NCI-H82 (cell line): ENCODE measurements around the gene PFAS.
A peak's percentile ranks its signal among the peaks of the same experiment; 100 is the strongest.

Experiments
- DNase-seq: peaks from one replicate; lab custom pipeline; 2025; lab: John Stamatoyannopoulos, UW

The PFAS gene

DNA sequence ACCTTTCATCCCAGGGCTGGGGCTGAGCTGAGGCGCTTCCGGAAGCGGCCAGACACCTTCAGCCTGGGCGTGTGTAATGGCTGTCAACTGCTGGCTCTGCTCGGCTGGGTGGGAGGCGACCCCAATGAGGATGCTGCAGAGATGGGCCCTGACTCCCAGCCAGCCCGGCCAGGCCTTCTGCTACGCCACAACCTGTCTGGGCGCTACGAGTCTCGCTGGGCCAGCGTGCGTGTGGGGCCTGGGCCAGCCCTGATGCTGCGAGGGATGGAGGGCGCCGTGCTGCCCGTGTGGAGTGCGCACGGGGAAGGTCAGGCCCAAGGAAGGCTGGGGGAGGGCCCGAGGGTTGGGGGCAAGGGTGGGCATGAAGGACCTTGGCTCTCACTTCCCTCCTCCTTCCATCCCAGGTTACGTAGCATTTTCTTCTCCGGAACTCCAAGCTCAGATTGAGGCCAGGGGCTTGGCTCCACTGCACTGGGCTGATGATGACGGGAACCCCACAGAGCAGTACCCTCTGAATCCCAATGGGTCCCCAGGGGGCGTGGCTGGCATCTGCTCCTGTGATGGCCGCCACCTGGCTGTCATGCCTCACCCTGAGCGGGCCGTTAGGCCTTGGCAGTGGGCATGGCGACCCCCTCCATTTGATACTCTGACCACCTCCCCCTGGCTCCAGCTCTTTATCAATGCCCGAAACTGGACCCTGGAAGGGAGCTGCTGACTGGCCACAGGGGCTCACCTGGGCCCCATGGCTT, 19.6 kb downstream of the PFAS start:
- DNase-seq = no peak

DNA sequence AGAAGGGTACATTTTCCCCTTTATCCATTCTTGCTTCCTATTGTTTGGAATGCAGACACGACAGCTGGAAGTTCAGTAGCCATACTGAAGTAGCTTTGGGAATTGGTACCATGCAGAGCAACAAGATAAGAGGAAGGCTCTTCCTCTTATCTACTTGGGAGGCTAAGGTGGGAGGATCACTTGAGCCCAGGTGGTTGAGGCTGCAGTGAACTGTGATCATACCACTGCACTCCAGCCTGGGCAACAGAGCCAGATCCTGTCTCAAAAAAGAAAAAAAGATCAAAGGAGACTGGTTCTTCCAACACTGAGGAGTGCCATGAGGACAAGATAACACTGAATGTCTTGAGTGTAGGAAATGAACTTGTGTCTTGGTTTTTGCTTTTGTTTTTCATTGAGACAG, 23.3 kb downstream of the PFAS start:
- no peak for DNase-seq

DNA sequence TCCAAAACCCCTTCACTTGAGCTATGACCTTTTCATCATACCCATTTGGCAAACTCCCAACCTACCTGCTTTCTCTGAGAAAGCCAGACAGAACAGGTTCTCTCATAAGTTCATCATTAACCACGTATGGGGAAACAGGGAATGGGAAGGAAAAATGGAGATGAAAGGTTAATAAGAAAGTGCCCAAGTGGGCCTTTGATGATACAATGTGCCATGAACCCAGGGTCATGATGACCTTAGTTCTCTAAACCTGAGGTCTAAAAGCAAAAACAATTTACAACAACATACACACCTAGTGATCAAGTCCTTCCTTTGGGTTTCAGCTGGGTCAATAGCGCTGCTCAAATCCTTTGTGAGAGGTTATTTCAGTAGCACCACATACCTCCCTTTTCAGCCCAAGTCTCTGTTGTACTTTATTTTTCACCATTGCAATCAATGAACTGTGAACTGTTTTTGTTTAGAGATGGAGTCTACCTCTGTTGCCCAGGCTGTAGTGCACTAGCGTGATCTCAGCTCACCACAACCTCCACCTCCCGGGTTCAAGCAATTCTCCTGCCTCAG, 24.9 kb downstream of the PFAS start:
- no peak for DNase-seq

DNA sequence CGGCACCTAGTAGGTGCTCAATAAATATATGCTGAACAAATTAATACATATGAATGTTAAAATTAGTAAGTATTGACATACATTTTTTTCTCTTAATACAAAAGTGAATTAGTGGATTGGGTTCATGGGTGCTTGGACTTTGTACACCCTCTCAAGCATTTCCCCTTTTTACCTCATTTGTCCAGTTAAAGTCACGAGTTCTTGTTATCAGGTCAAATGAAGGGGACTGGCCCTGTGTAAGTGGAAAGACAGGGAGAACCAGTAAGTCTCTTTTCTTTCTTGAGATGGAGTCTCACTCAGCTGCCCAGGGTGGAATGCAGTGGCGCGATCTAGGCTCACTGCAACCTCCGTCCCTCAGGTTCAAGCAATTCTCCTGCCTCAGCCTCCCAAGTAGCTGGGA, 25.7 kb downstream of the PFAS start:
- no peak for DNase-seq

DNA sequence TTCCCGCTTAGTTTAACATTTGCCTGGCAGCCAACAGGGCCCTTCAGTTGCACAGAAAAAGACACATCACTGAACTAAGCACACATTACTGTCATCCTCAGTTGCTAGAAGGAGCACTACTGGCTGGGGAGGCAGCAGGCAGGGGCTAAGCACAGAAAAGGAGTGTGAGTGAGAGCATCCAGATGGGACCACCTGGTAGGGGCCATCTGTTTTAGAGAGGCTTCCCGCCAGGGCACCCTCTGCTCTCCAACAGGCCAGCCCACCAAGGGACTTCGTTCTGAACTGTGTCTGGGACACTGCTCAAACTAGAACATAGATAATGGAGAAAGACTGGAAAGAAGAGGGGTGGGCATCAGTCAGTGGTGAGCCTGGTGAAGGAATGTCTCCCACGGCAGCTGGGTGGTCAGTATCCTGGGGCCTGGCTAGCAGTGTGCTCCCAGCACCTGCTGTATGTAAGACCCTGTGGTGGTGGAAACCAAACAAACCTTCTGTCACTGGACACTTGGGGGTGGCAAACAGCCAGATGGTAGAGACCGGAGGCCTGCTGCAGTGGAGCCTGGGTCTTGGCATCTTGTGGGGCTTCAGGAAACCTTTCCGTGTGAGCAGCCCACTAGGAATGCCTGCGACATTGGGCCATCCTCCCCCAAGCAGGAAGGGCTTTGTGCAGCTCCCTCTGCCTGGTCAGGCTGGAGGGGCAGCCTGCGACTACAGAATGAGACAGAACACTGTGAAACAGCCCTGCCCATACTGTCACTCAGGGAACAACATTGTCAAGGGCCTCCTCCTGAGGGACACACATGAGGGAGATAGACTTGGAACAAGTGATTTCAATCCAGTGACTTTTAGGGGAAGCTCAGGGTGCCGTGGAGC, 26.6 kb downstream of the PFAS start:
- DNase-seq = peak; percentile 74

DNA sequence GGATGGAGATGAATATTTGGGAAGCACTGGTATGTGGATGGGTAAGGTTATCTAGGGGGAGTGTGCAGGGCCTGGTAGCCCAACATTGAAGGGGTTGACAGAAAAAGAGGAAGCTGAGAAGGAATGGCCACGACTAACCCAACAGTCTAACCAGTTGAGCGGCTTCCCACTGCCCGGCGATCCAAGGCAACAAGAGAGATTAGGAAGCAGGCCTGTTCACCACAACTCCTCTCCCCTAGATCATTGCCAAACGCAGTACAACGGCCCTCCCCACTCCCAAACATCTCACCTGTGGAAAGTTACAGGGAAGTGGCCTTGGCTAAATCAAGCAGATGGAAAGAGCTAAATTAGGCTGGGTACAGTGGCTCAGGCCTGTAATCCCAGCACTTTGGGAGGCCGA, 28.2 kb downstream of the PFAS start:
- DNase-seq = no peak

DNA sequence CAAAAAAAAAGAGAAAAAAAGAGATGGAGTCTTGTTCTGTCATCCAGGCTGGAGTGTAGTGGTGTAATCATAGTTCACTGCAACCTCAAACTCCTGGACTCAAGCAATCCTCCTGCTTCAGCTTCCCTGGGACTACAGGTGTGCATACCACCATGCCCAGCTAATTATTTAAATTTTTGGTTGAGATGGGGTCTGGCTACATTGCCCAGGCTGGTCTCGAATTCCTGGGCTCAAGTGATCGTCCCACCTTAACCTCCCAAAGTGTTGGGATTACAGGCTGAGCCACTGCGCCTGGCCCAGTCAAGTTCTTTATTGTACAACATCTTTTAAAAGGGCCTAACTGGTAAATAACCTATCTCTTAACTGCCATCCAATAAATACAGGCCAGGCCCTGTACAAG, 33.3 kb downstream of the PFAS start:
- DNase-seq = no peak

DNA sequence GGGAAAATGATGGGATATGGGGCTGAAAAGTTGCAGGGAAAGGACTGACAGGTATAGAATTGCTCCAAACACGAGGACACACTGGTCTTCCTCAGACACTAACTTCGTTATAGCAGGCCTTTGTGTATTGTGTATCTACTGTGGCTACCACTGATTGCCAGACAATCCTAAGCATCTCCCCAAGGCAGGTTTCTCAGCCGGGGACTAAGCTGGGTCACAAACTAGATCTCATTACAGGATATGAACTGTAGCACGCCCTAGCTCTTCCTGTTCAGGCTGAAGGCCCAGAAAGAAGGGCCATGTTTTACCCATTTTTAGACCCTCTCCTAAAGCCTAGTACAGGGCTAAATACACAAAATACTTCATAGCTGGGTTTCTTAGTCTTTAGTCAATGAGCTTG, 34.3 kb downstream of the PFAS start:
- peak; percentile 78 for DNase-seq

DNA sequence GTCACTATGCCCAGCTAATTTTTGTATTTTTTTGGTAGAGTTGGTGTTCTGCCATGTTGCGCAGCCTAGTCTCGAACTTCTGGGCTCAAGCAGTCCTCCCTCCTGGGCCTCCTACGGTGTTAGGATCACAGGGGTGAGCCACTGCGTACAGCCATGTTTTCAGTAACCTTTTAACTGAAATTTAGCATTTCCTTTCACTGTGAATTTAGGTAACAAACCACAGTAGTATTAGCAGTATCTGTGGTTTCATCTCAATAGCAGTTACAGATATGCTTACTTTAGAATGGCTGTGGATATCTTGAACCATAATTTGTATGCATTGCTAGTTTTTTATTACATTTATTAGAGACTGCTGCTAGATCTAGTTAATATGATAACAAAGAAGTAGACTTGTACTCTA, 35.0 kb downstream of the PFAS start:
- no peak for DNase-seq

DNA sequence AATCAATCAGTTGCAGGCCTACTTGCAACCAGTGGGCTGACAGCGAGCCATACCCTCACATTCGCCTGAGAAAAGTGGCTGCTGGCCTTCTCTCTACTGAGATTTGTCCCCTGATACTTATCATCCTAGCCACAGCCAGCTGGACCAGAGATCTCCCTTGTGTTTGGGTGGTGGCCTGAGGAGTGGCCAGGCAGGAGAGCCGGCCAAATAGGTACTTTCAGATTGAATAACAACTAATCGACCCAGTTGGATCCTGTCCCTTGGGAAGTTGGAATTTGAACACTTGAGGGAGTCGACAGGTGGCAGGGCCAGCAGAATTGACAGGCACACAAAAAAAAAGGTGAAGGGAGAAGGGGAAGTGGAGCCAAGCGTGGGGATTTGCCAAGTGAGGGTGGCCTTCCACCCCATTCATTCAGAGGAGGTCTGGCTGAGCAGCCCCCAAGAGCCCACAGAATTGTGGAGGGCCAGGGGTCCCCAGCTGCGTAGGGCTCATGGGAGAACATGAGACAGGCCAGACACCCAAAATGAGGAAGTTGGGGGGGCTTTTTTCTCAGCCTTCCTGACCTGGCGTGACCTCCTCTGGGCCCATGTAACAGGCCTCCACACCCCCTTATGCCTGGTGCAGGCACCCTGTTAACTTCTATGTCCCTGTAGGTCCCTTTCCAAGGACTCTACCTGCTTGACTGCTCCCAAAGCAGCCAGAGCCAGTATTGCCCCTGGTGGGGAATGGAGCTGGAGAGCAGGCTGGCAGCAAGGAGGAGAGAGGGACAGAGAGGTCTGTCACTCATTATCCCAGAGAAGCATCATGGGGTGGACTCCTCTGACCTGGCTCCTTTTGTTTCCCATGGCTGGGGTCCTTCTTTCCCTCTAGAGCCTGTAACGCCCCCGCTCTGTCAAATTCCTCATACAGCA, 36.4 kb downstream of the PFAS start:
- no peak for DNase-seq

DNA sequence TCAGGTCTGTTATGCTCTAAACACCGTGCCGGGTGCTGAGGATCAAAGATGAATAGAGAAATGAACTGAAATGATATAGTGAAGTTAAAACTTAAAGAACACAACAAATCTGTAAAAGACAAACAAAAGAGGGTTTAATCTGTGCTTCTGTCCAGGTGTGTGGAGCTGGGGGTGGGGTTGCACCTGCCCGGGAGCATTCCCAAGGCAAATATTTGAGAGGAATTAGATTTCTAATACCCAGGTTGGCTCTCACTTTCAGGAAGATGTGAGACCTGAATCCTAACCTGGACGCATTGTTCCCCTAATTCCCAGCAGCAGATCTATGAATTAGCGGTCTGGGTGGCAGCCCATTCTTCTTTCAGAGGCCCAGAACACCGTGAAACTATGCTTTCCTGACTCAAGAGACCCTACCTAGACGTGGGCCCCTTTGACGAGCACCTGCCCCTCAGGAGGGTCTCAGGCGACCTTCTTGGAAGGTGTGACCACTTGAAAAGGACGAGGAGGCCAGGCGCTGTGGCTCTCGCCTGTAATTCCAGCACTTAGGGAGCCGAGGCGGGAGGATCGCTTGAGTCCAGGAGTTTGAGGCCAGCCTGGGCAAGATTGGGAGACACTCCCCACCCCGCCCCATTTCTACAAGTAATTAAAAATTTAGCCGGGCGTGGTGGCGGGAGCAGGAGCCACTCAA, 38.7 kb downstream of the PFAS start:
- DNase-seq = no peak

DNA sequence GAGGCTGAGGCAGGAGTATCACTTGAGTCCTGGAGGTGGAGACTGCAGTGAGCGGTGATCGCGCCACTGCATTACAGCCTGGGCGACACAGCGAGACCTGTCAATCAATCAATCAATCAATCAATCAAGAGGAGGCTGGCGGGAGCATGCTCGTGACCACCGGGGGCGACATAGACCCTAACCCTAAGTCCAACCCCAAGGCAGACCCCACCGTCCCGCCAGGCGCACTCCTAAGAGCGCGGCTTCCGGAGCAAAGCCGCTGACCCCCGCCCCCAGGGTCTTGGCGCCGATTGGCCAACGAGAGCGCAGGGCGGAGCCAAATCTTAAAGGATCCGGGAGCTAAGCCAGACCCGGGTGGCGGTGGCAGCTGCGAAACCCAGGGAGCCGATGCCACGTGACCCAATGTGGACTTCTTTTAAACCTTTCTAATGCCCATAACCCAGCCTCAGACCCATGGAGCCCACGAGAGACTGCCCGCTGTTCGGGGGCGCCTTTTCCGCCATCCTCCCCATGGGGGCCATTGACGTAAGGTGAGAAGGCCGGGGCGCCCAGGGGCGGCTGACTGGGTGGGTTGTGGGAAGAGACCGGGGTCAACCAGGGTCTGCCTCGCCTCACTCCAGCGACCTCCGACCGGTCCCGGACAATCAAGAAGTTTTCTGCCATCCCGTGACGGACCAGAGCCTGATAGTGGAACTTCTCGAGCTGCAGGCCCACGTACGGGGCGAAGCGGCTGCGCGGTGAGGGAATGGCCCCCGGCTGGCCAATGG, 39.4 kb downstream of the PFAS start, which contains the start of gene RANGRF:
RANGRF (plus strand) TSS at position 335 of the 767 bp plus-strand sequence; CDS start at position 454, 119 bp downstream.
- peak; percentile 98 for DNase-seq

DNA sequence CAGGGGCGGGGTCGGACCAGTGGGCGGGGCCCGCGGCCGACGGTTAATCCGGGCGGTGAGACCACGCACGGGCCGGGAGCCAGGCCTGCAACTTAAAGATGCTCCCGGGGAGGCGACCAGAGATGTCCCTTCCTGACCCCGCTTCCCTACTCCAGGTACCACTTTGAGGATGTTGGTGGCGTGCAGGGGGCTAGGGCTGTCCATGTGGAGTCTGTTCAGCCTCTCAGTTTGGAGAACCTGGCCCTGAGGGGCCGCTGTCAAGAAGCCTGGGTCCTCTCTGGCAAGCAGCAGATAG, 40.0 kb downstream of the PFAS start:
- peak; percentile 91 for DNase-seq

DNA sequence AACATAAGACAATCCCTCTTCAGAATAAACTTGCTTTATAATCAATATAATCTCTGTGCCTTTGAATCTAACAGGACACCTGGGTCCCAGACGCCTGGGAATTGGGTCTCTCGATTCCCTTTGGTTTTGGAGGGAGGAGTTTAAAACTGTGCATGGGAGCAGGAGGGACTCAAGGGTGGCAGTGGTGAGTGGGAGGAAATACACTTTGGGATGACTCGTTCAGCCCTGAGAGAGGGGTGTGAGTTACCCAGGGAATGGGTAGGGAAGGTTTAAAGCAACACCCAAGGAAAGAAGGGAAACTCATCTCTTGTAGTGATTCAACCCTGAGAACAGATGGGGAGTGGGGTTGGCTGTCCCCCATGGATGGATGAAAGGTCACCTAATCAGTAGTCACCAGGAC, 41.0 kb downstream of the PFAS start:
- DNase-seq = no peak

DNA sequence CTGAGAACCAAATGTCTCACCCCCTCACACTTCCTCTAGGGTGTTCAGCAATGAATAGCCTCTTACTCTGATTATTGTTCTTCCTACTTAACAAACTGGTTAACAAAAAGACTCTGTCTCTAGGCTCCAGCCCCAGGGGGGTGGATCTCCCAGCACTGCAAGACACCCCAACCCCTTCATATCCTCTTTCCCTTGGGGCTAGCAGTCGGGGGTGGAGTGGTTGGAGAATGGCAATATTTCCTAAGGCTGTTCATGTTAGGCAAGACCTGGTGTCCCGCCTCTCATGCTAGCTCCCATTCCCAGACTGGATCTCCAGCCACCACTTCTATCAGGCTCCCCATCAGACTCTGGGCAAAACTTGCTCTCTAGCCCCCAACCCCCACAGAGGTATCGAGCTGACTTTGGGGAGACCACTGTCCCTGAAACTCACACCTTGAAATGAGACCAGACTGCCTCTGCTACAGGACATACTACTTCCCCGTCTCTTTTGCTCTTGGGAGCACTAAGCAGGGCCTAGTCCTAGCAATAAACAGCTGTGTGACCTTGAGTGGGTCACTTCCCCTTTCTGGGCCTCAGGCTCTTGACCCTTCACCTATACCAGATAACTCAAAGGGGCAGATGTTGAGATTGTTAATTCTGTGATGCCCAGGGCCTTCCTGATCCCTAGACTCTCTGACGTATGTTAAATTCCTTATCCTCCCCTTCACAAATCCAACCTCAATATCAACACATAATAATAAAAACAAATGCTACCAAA, 43.7 kb downstream of the PFAS start:
- no peak for DNase-seq

DNA sequence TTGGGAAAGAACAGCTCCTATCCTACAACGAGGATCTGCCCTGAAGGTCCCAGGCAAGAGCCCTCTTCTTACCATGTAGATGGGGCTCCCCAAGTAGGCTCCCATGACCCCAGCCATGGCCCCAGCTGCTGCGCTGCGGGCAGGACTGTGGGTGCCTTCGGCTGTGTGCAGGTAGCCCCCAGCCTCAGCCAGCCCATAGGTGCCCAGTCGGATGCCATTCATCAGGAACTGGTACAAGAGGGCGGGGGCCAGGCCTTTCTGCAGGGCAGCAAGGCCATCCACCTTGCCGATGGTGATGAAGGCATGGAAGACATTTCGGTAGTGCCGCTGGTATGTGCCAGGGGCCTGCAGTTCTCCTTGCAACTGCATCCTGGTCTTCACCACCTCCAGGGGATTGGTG, 45.3 kb downstream of the PFAS start:
- no peak for DNase-seq

DNA sequence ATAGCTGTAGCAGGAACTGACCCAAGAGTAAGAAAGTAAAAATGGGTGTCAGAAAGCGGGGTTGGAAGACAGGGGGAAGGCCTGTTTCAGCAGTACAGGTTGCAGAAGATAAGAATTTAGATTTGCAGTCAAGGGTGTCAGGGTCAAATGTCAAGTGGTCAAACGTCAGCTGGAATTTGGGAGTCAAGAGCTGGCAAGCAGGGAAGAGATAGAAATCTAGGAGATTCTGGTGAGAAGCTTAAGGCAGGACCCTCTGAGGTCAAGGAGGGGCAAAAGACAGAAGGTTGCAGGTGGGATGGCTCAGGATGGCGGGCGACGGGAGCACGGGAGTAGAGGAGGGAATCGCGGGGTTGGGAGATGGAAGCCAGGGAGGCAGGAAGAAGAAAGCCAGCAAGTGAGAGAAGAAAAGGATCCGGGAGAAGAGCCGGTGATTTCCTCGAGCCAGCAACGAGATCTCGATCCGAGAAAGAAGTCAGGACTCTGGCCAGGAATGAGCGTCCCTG, 45.8 kb downstream of the PFAS start:
- DNase-seq = no peak

DNA sequence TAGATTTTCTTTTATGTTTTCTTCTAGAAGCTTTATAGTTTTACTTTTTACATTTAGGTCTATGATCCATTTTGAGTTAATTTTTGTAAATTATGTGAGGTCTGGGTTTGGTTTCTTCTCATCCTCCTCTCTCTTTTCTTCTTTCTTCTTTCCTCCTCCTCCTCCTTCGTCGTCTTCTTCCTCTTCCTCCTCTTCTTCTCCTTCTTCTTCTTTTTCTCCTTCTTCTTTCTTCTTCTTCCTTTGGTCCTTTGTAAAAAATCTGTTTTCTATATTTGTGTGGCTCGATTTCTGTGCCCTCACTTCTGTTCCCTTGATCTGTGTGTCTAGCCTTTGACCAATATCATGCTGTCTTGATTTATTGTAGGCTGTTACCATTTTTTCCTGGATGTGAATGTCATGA, 51.1 kb downstream of the PFAS start:
- no peak for DNase-seq

DNA sequence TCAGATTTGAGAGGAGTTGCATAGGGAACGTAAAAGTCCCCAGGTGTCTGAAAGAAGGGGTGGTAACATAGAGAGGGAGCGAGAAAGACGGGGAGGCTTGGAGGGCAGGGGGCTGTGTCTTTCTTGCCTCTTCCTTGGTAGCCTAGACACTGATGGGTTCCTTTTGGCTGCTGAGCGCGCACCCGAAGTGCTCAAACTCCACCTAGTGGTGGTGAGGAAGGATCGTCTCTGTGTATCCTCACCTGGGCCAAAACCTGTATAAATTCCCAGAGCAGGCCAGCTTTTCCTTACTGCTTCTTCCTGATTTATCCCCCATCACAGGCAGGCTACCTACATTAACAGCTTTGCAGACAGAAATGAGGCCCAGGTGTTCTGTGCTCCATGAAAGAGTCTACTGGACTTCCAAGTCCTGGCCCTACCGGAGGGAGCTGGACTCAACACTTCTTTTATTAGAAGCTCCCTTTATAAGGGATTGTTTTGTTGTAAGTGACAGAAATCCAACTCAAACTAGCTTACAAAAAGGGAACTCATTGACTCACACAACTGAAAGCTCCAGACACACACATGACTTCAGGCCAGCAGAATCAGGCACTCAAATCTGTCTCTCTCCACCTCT, 51.6 kb downstream of the PFAS start:
- peak; percentile 87 for DNase-seq
